ENCODE data around the gene EPC1.

DNA sequence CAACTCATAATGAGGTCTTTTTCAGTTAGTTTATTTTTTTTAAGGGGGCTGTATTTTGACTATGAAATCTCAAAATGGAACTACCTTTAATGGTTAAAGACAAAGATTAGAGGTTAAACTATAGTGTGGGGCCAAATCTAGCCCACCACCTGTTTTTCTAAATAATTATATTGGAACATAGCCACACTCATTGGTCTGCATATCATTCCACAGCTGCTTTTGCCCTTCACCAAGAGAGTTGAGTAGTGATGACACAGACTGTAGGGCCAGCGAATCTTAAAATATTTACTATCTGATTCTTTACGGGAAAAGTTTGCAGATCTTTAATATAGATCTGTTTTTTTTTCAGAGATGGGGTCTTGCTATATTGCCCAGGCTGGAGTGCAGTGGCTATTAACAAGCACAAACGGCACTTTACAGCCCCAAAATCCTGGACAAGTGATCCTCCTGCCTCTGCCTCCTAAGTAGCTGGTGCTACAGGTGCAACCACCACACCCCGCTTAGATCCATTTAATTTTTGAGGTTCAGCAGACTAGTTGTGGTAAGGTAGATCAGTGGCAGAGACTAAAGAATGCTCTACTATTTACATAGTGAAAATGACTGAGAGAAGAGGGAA lies 25.8 kb downstream of the EPC1 start:
- TF ChIP-seq EZH2 (IDR thresholded peaks at IDR 0.05; ENCODE audit: low read length, missing control alignments): no peak
- TF ChIP-seq, protein P1, sequence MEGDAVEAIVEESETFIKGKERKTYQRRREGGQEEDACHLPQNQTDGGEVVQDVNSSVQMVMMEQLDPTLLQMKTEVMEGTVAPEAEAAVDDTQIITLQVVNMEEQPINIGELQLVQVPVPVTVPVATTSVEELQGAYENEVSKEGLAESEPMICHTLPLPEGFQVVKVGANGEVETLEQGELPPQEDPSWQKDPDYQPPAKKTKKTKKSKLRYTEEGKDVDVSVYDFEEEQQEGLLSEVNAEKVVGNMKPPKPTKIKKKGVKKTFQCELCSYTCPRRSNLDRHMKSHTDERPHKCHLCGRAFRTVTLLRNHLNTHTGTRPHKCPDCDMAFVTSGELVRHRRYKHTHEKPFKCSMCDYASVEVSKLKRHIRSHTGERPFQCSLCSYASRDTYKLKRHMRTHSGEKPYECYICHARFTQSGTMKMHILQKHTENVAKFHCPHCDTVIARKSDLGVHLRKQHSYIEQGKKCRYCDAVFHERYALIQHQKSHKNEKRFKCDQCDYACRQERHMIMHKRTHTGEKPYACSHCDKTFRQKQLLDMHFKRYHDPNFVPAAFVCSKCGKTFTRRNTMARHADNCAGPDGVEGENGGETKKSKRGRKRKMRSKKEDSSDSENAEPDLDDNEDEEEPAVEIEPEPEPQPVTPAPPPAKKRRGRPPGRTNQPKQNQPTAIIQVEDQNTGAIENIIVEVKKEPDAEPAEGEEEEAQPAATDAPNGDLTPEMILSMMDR (conservative IDR thresholded peaks at IDR 0.05 in 1 of 2, IDR thresholded peaks at IDR 0.05 in 1 of 2; ENCODE audit: low read depth in 1 of 2, low read length in 2 of 2): no peak
